Measurements from ENCODE around the gene SNRPD3. TPM values are rescaled to one million over a fixed set of nuclear protein-coding genes. Genes with fewer than 3 reads are reported as not detected.
A peak's percentile ranks its signal among the peaks of the same experiment; 100 is the strongest.
"Not testable (repeated sequence)": the region's sequence is repeated elsewhere in the genome, so short reads cannot be mapped to it uniquely, and the experiment has no call there.

The SNRPD3 gene
- total RNA-seq, 1 donor = 84.2 TPM

DNA sequence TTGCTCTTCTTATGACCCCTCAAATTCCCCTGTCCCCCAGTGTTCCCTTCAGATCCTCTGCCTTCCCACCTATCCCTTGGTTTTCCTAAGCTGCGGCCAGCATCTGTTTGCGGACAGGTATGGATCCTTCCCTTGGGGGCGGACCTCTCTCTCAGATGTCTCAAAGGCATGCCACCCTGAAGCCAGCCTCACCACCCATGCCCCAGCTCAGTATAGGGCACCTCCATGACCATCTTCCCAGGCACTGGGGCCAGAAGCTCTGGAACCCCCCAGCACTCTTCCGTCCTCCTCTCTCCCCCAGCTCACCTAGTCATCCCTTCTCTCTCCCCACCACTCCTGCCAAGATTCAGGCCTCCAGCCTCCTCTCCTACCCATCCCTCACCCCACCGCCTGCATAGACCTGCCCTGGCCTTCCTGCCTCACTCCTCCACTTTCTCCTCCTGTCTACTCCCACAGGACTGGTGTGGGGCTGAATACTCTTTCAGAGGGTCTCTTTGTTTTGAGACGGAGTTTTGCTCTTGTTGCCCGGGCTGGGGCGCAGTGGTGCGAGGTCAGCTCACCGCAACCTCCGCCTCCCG, 34.9 kb downstream of the SNRPD3 start:
- TF ChIP-seq, protein P1, sequence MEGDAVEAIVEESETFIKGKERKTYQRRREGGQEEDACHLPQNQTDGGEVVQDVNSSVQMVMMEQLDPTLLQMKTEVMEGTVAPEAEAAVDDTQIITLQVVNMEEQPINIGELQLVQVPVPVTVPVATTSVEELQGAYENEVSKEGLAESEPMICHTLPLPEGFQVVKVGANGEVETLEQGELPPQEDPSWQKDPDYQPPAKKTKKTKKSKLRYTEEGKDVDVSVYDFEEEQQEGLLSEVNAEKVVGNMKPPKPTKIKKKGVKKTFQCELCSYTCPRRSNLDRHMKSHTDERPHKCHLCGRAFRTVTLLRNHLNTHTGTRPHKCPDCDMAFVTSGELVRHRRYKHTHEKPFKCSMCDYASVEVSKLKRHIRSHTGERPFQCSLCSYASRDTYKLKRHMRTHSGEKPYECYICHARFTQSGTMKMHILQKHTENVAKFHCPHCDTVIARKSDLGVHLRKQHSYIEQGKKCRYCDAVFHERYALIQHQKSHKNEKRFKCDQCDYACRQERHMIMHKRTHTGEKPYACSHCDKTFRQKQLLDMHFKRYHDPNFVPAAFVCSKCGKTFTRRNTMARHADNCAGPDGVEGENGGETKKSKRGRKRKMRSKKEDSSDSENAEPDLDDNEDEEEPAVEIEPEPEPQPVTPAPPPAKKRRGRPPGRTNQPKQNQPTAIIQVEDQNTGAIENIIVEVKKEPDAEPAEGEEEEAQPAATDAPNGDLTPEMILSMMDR (IDR thresholded peaks at IDR 0.05; ENCODE audit: insufficient read depth, low read depth, low read length) = no peak
- H3K4me3 ChIP-seq (ENCODE audit: low read depth, low read length) = no peak overlapping the region
- no peak for DNase-seq (ENCODE audit: low read depth)

DNA sequence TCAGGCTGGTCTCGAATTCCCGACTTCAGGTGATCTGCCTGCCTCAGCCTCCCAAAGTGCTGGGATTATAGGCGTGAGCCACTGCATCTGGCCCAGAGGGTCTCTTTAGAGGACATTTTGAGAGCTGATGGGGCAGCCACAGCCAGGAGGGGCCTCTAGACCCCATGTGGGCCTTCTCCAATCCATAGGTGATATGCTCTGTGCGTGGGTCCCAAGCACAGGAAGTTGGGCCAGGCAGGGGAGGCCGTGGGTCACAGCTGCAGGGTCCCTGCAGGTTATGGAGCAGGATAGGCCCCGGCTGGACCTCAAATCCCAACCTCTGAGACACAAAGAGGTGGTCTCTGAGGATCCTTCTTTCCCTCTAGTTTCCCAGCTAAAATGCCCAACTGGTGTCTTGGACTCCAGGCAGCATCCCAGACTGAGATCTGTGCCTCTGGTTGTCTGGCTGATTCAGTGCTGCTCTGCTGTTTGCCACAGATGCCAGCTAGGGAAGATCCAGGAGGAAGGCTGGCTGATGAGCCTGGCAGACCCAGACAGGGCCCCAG, 35.6 kb downstream of the SNRPD3 start:
- DNase-seq (ENCODE audit: low read depth) = no peak
- TF ChIP-seq, protein P1 (IDR thresholded peaks at IDR 0.05; ENCODE audit: insufficient read depth, low read depth, low read length) = no peak

DNA sequence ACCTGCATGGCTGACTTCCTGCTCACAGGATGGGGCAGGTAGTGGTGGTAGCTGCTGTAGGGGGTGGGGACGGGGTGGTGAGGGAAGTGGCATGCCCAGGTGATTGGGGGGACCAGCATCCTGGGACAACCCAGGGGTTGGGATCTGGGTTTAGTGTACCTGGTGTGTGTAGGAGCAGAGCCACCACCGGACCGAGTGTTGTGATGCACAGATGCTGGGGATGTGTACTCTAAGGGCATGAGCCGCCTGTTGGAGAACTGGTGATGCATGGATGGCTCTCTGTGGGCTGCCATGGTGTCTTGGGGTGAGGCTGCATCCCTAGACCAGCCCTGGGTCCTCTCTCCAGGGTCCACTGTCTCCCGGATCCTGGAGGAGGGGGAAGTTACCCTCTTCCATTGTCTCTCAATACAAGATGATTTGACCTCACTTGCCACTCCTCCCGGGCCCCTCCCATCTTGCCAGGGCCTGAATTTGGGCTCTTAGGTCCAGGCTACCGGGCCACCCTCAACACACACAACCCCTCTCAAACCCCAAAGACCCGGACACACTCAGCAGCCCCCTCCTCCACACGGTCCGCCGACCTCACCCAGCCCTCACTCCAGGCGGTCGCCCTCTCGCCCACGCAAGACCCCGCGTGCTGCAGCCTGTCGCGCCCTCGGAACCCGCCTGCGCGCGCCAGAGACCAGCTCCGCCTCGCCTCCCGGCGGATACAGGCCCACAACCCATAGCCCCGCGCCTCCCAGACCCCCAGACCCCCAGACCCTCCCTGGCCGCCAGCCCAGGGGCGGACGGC, 36.5 kb downstream of the SNRPD3 start:
- H3K4me3 ChIP-seq (ENCODE audit: low read depth, low read length) = peak overlapping the region; percentile 71
- TF ChIP-seq, protein P1 (IDR thresholded peaks at IDR 0.05; ENCODE audit: insufficient read depth, low read depth, low read length) = no peak
- DNase-seq (ENCODE audit: low read depth) = peak; percentile 18

More for the DNA sequence above, 35.6 kb downstream of the SNRPD3 start:
- no peak overlapping the region for H3K4me3 ChIP-seq (ENCODE audit: low read depth, low read length)

DNA sequence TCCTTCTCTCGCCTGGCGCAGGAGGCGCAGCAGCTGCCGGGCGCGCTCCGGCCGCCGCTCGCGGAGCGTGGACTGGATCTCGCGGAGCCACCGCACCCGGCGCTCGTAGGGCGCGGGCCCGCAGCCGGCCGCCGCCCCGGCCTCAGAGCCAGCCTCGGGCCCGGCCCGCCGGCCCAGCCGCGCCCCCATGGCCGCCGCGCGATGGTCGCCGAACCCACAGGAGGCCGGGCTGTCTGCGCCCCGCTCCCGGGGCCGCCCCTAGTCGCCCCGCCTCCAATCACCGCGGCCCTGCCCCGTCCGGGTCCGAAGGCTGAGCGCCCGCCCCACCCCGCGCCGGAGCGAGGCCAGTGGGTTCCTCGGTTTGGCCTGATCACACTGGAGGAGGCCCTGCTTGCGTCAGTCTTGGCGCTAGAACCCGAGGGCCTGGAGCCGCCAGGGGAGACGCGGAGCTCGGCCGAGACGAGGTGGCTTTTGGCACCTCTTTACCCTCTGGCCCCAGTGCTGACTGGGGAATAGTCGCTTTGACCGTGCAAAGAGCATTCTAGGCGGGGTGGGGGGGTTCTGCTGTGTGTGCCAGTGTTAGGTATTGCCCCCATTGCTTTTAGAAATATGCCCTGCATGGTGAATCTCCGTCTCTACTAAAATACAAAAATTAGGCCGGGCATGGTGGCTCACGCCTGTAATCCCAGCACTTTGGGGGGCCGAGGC, 37.2 kb downstream of the SNRPD3 start, which contains the start of gene LRRC75B:
TSS of gene LRRC75B (minus strand) at position 223 of the 708 bp plus-strand sequence. CDS start at position 189, 34 bp downstream.
- peak; percentile 92 for DNase-seq (ENCODE audit: low read depth)
- TF ChIP-seq, protein P1 (IDR thresholded peaks at IDR 0.05; ENCODE audit: insufficient read depth, low read depth, low read length) = no peak
- H3K4me3 ChIP-seq (ENCODE audit: low read depth, low read length) = peak within 1 kb of the TSS; percentile 71

DNA sequence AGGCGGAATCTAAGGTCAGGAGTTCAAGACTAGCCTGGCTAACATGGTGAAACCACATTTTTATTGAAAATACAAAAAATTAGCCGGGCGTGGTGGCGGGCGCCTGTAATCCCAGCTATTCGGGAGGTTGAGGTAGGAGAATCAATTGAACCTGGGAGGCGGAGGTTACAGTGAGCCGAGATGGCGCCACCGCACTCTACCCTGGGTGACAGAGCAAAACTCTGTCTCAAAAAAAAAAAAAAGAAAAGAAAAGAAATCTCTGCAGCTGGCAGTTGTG, 37.7 kb downstream of the SNRPD3 start:
- peak overlapping the region; percentile 71 for H3K4me3 ChIP-seq (ENCODE audit: low read depth, low read length)
- not testable (repeated sequence) for DNase-seq (ENCODE audit: low read depth)

DNA sequence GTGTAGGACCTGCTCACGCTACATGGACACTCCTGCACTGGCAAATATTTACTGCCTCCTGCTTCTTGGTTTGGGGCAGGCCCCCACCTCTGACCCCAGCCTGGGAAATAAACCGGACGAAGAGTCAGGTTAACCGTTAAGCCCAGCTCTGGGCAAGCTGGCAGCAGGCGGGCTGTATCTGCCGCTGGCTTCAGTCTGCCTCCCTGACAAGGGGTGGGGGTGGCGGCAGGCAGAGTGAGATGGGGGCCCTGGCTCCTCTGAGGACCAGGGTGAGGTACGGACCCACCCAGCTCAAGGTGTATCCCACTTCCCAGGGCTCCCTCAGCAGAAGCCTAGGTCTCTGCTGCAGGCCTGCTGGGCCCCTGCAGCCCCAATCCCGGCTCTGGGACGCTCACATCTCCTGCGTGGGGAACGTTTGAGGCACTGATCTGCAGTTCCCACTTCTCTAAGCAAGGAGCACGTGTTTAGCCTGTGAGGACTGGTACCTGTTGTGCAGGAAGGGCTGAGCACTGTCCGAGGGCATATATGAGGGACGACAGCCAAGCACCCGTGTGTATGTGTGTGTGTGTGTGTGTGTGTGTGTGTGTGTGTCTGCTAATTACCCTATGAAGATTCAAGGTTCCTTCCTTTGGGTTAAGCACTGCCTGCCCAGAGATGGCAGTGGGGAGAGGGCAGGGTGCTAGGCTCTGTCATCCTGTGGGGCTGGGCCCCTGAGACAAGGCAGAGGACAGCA, 38.2 kb downstream of the SNRPD3 start:
- H3K4me3 ChIP-seq (ENCODE audit: low read depth, low read length) = no peak overlapping the region
- TF ChIP-seq, protein P1 (IDR thresholded peaks at IDR 0.05; ENCODE audit: insufficient read depth, low read depth, low read length) = no peak
- DNase-seq (ENCODE audit: low read depth) = no peak

Data from fibroblast of villous mesenchyme (primary cell).